ENCODE results near the gene MAU2.

DNA sequence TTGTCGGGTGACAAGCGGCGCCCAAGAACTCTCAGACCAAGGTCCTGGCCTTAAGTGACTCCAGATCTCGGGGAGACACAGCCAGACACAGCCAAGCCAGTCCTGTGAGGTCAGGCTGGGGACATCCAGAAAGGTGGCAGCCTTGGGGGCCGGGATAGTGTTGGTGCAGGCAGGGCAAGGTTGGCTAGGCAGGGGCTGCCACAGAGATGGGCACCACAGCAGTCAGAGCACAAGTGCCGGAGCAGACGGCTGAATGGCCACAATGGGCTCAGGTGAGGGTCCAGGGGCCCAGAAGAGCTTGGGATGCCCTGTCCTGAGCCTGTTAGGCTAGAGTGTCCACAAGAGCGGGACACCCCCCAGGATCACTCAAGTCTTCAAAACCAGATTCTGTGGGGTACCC, 32.2 kb downstream of the MAU2 start:
- TF ChIP-seq, protein P1, sequence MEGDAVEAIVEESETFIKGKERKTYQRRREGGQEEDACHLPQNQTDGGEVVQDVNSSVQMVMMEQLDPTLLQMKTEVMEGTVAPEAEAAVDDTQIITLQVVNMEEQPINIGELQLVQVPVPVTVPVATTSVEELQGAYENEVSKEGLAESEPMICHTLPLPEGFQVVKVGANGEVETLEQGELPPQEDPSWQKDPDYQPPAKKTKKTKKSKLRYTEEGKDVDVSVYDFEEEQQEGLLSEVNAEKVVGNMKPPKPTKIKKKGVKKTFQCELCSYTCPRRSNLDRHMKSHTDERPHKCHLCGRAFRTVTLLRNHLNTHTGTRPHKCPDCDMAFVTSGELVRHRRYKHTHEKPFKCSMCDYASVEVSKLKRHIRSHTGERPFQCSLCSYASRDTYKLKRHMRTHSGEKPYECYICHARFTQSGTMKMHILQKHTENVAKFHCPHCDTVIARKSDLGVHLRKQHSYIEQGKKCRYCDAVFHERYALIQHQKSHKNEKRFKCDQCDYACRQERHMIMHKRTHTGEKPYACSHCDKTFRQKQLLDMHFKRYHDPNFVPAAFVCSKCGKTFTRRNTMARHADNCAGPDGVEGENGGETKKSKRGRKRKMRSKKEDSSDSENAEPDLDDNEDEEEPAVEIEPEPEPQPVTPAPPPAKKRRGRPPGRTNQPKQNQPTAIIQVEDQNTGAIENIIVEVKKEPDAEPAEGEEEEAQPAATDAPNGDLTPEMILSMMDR (conservative IDR thresholded peaks at IDR 0.05; ENCODE audit: low read length), result no peak
- TF ChIP-seq EZH2phosphoT487 (IDR thresholded peaks at IDR 0.05; ENCODE audit: borderline replicate concordance), result no peak

Measured in Loucy (cell line).